A673 (cell line): ENCODE data around the gene MRTFA.

Source experiments
- CTCF ChIP-seq: fragments of 300-800, 200-600 bp; sonication (generic); conservative IDR thresholded peaks from 2 replicates; pipeline ENCODE4 v1.5.1; 2017; ENCODE audit warnings: low read depth, mild to moderate bottlenecking, antibody characterized with exemption, low read length, moderate library complexity, mixed read lengths
- EZH2 ChIP-seq: fragments of 200-600 bp; sonication (generic); IDR thresholded peaks from 2 replicates; pipeline ENCODE4 v1.6.1; 2017; ENCODE audit warnings: borderline replicate concordance, low read depth, mild to moderate bottlenecking, mixed read lengths, antibody characterized with exemption, low read length; ENCODE audit not compliant: poor library complexity, severe bottlenecking

- TF ChIP-seq CTCF (no peak), EZH2 (no peak)
Observed at GRCh38 chr22:40417041-40417440, 219.5 kb downstream of the MRTFA start.
